Keratinocyte (primary cell): ENCODE measurements around the gene DOK4. TPM values are rescaled to one million over a fixed set of nuclear protein-coding genes. Genes with fewer than 3 reads are reported as not detected.

ENCODE experiments used
- DNase-seq: peaks from one replicate; pipeline ENCODE4 v3.0.0-alpha.2; 2011; ENCODE audit warnings: low read depth, missing footprints, low spot score
- FAIRE-seq: peaks from 2 replicates; lab custom pipeline; 2011; peaks lifted over from hg19 to GRCh38; lab: Jason Lieb, UNC
- H2AFZ ChIP-seq: 2 replicates; pipeline ENCODE4 v1.6.0; 2012; ENCODE audit warnings: low read length, control low read depth, inconsistent platforms; ENCODE audit not compliant: control insufficient read depth
- H3K27ac ChIP-seq: 2 replicates; pipeline ENCODE4 v1.5.1; 2011; ENCODE audit warnings: low read length; ENCODE audit not compliant: control insufficient read depth, insufficient read depth
- H3K27me3 ChIP-seq: 3 replicates; pipeline ENCODE4 v1.6.0; 2011; ENCODE audit warnings: low read length; ENCODE audit not compliant: control insufficient read depth, insufficient read depth; ENCODE audit errors: extremely low read depth
- H3K36me3 ChIP-seq, 2 experiments: 2 replicates in 1 of 2; 3 replicates in 1 of 2; pipeline ENCODE4 v1.5.1; 2011; ENCODE audit warnings: low read length in 2 of 2, mild to moderate bottlenecking in 1 of 2; ENCODE audit not compliant: control insufficient read depth in 2 of 2, insufficient read depth in 2 of 2; ENCODE audit errors: extremely low read depth in 1 of 2
- H3K4me1 ChIP-seq: 3 replicates; pipeline ENCODE4 v1.5.1; 2011; ENCODE audit warnings: low read length; ENCODE audit not compliant: control insufficient read depth, insufficient read depth; ENCODE audit errors: extremely low read depth
- H3K4me2 ChIP-seq: 3 replicates; pipeline ENCODE4 v1.6.0; 2011; ENCODE audit warnings: low read depth, low read length; ENCODE audit not compliant: control insufficient read depth, insufficient read depth; ENCODE audit errors: extremely low read depth
- H3K4me3 ChIP-seq, 3 experiments: fragments of 200-600 bp in 1 of 3; sonication (generic) in 1 of 3; 2 replicates in 2 of 3; 3 replicates in 1 of 3; pipeline ENCODE4 v1.5.1; 2011 to 2016; ENCODE audit warnings: low read length in 3 of 3, mild to moderate bottlenecking in 3 of 3, control low read depth in 2 of 3, inconsistent platforms in 1 of 3, low read depth in 1 of 3, mixed read lengths in 1 of 3, mixed run types in 1 of 3, moderate library complexity in 1 of 3; ENCODE audit not compliant: control insufficient read depth in 2 of 3, insufficient read depth in 2 of 3; ENCODE audit errors: extremely low read depth in 1 of 3
- H3K79me2 ChIP-seq: 2 replicates; pipeline ENCODE4 v1.6.0; 2012; ENCODE audit warnings: low read length; ENCODE audit not compliant: control insufficient read depth, insufficient read depth
- H3K9ac ChIP-seq: 3 replicates; pipeline ENCODE4 v1.6.0; 2011; ENCODE audit warnings: low read length; ENCODE audit not compliant: control insufficient read depth, insufficient read depth; ENCODE audit errors: extremely low read depth
- H3K9me1 ChIP-seq: 3 replicates; pipeline ENCODE4 v1.6.0; 2011; ENCODE audit warnings: low read length; ENCODE audit not compliant: control insufficient read depth, insufficient read depth; ENCODE audit errors: extremely low read depth
- H3K9me3 ChIP-seq: 2 replicates; pipeline ENCODE4 v1.5.1; 2012; ENCODE audit warnings: low read depth, low read length; ENCODE audit not compliant: control insufficient read depth
- H4K20me1 ChIP-seq: 3 replicates; pipeline ENCODE4 v1.6.0; 2011; ENCODE audit warnings: low read length; ENCODE audit not compliant: control insufficient read depth, insufficient read depth; ENCODE audit errors: extremely low read depth
- CTCF ChIP-seq, 3 experiments: IDR thresholded peaks in 1 of 3; conservative IDR thresholded peaks in 1 of 3; optimal IDR thresholded peaks in 1 of 3; 2 replicates in 2 of 3; 3 replicates in 1 of 3; pipeline versions ENCODE3 to v1.5.1; 2011; ENCODE audit warnings: low read length in 3 of 3, mild to moderate bottlenecking in 3 of 3, moderate library complexity in 2 of 3, control low read depth in 1 of 3, inconsistent platforms in 1 of 3; ENCODE audit not compliant: insufficient read depth in 2 of 3; ENCODE audit errors: extremely low read depth in 1 of 3
- EZH2 ChIP-seq: IDR thresholded peaks from one replicate; pipeline ENCODE4 v1.6.1; 2012; ENCODE audit warnings: inconsistent platforms, mild to moderate bottlenecking, low read length, moderate library complexity
- dilution Hi-C: fragments of 300-500 bp; cut with MboI; formaldehyde crosslinking; loops from one replicate; pipeline ENCODE4 v1.7.0; 2020; ENCODE audit warnings: low sequenced_read_pairs; ENCODE audit not compliant: extremely low pct_ligation_motif_present
- polyA plus RNA-seq, 5 experiments: library from polyadenylated mRNA; depleted of rRNA in 3 of 5; stranded (reverse) in 3 of 5; stranded (forward) in 1 of 5; unstranded in 1 of 5; fragments of >200 nt; gene quantifications; 1 replicate in 1 of 5; 2 replicates in 3 of 5; 3 replicates in 1 of 5; pipeline versions ENCODE4 v1.2.1 to v1.2.3, GENCODE V29; 2011 to 2012; ENCODE audit warnings: missing spikeins in 2 of 5, low read depth in 1 of 5, low replicate concordance in 1 of 5

DOK4 gene
- polyA plus RNA-seq, 1 donor (not counting 4 experiments of a cell fraction or from before 2014, with no cell fraction given), result 17.6 TPM

GRCh38 chr16:57462978-57463362, 23.3 kb downstream of the DOK4 start:
- no peaks in the 10 kb centered on the region for H4K20me1 ChIP-seq
- peak overlapping the region; percentile 75 to 93 (median 80) for H3K4me3 ChIP-seq
- no peaks in the 10 kb centered on the region for H3K9me1 ChIP-seq
- DNase-seq (no peak), FAIRE-seq (no peak)
- peaks cover 25% of the 10 kb centered on the region for H3K79me2 ChIP-seq
- peak overlapping the region; percentile 97 for H3K4me2 ChIP-seq
- no peak for TF ChIP-seq CTCF (optimal IDR thresholded peaks at IDR 0.05 in 1 of 3, IDR thresholded peaks at IDR 0.05 in 1 of 3, conservative IDR thresholded peaks at IDR 0.05 in 1 of 3; ENCODE audit: extremely low read depth in 1 of 3, insufficient read depth in 2 of 3, low read length in 3 of 3)
- no peak for TF ChIP-seq EZH2
- H3K27me3 ChIP-seq, result no peaks in the 10 kb centered on the region
- peaks cover 5% of the 10 kb centered on the region for H3K4me1 ChIP-seq
- H3K9me3 ChIP-seq, result no peaks in the 10 kb centered on the region
- H3K36me3 ChIP-seq, result peaks cover 27 to 35% of the 10 kb centered on the region in 2 experiments
- H3K9ac ChIP-seq, result peak overlapping the region; percentile 83
- H3K27ac ChIP-seq, result peak overlapping the region; percentile 44
- H2AFZ ChIP-seq, result peak overlapping the region; percentile 61
- dilution Hi-C loops, result no loop called here

- Histone ChIP-seq H3K27me3 (no peaks in the 10 kb centered on the region), H3K27ac (peak within 1 kb of the TSS; percentile 44)
- peak; percentile 55 for FAIRE-seq
These were observed 23.9 kb downstream of the DOK4 start, which contains the start of gene POLR2C for GRCh38 chr16:57462209-57462977. Gene POLR2C, plus strand, starts transcription at chr16:57462679. Its CDS starts 46 bp downstream, at chr16:57462725.

More at GRCh38 chr16:57462209-57462977, 23.9 kb downstream of the DOK4 start, which contains the start of gene POLR2C:
- H3K36me3 ChIP-seq, result peaks cover 31 to 37% of the 10 kb centered on the region in 2 experiments
- dilution Hi-C loops, result no loop called here
- no peaks in the 10 kb centered on the region for H4K20me1 ChIP-seq
- H3K79me2 ChIP-seq, result peaks cover 25% of the 10 kb centered on the region
- H3K9me3 ChIP-seq, result no peaks in the 10 kb centered on the region
- H3K4me1 ChIP-seq, result peaks cover 5% of the 10 kb centered on the region
- peak within 1 kb of the TSS; percentile 83 for H3K9ac ChIP-seq
- no peaks in the 10 kb centered on the region for H3K9me1 ChIP-seq
- no peak for DNase-seq
- H2AFZ ChIP-seq, result peak within 1 kb of the TSS; percentile 80
- H3K4me3 ChIP-seq, result peak within 1 kb of the TSS; percentile 75 to 93 (median 80)
- H3K4me2 ChIP-seq, result peak within 1 kb of the TSS; percentile 97
- TF ChIP-seq EZH2 (no peak), CTCF (optimal IDR thresholded peaks at IDR 0.05 in 1 of 3, IDR thresholded peaks at IDR 0.05 in 1 of 3, conservative IDR thresholded peaks at IDR 0.05 in 1 of 3; ENCODE audit: extremely low read depth in 1 of 3, insufficient read depth in 2 of 3, low read length in 3 of 3) (peak; percentile 82 to 99 (median 91))
